Type B pancreatic cell (in vitro differentiated cells): ENCODE results near the gene TACR3. TPM values are rescaled to one million over a fixed set of nuclear protein-coding genes. Genes with fewer than 3 reads are reported as not detected.
"Not testable (repeated sequence)": the region's sequence is repeated elsewhere in the genome, so short reads cannot be mapped to it uniquely, and the experiment has no call there.

ENCODE experiments used
- DNase-seq: peaks from one replicate; pipeline ENCODE4 v3.0.0; 2021; ENCODE audit warnings: mixed read lengths; ENCODE audit not compliant: unreplicated experiment; ENCODE audit errors: extremely low spot score
- H3K27ac Mint-ChIP-seq: 2 replicates; pipeline ENCODE4 v1.8.0; 2021; ENCODE audit warnings: mild to moderate bottlenecking, mixed read lengths
- H3K27me3 Mint-ChIP-seq: 2 replicates; pipeline ENCODE4 v1.8.0; 2021; ENCODE audit warnings: mixed read lengths
- H3K36me3 Mint-ChIP-seq: 2 replicates; pipeline ENCODE4 v1.8.0; 2021; ENCODE audit warnings: mixed read lengths
- H3K4me1 Mint-ChIP-seq: one replicate; pipeline ENCODE4 v1.8.0; 2021; ENCODE audit warnings: mixed read lengths; ENCODE audit not compliant: unreplicated experiment
- H3K4me3 Mint-ChIP-seq: 2 replicates; pipeline ENCODE4 v1.8.0; 2021; ENCODE audit warnings: mild to moderate bottlenecking, mixed read lengths
- H3K9me3 Mint-ChIP-seq: 2 replicates; pipeline ENCODE4 v1.8.0; 2021; ENCODE audit warnings: mixed read lengths
- total RNA-seq: library from RNA; stranded (reverse); gene quantifications from 2 replicates; pipeline ENCODE4 v1.2.1, GENCODE V29; 2021; ENCODE audit warnings: low replicate concordance
- TF ChIP-seq, protein P1 (sequence below): fragments of 200-600 bp; sonication (generic); conservative IDR thresholded peaks from 2 replicates; pipeline ENCODE4 v1.5.0; 2021; ENCODE audit warnings: antibody characterized with exemption, mild to moderate bottlenecking

The TACR3 gene
- total RNA-seq, 1 donor from 2014 or later, result 0.72 TPM

DNA sequence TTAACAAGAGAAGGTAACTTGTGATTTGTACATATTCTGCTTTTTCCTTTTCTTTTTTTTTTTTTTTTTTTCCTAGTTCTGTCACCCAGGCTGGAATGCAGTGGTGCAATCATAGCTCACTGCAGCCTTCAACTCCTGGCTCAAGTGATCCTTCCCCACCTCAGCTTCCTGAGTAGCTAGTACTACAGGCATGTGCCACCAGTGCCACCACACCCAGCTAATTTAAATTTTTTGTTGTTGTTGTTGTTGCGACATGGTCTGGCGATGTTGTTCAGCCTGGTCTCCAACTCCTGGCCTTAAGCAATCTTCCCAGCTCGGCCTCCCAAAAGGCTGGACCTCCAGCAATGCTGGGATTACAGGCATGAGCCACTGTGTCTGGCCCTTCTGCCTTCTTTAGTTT lies 1.5 kb upstream of the TACR3 start:
- peaks cover 30% of the 10 kb centered on the region for H3K27me3 Mint-ChIP-seq
- no peaks in the 10 kb centered on the region for H3K36me3 Mint-ChIP-seq
- H3K4me3 Mint-ChIP-seq, result peak overlapping the region; percentile 2
- DNase-seq, result no peak
- H3K27ac Mint-ChIP-seq, result no peak overlapping the region
- TF ChIP-seq, protein P1, sequence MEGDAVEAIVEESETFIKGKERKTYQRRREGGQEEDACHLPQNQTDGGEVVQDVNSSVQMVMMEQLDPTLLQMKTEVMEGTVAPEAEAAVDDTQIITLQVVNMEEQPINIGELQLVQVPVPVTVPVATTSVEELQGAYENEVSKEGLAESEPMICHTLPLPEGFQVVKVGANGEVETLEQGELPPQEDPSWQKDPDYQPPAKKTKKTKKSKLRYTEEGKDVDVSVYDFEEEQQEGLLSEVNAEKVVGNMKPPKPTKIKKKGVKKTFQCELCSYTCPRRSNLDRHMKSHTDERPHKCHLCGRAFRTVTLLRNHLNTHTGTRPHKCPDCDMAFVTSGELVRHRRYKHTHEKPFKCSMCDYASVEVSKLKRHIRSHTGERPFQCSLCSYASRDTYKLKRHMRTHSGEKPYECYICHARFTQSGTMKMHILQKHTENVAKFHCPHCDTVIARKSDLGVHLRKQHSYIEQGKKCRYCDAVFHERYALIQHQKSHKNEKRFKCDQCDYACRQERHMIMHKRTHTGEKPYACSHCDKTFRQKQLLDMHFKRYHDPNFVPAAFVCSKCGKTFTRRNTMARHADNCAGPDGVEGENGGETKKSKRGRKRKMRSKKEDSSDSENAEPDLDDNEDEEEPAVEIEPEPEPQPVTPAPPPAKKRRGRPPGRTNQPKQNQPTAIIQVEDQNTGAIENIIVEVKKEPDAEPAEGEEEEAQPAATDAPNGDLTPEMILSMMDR, result no peak
- H3K9me3 Mint-ChIP-seq, result no peaks in the 10 kb centered on the region
- H3K4me1 Mint-ChIP-seq, result no peaks in the 10 kb centered on the region

DNA sequence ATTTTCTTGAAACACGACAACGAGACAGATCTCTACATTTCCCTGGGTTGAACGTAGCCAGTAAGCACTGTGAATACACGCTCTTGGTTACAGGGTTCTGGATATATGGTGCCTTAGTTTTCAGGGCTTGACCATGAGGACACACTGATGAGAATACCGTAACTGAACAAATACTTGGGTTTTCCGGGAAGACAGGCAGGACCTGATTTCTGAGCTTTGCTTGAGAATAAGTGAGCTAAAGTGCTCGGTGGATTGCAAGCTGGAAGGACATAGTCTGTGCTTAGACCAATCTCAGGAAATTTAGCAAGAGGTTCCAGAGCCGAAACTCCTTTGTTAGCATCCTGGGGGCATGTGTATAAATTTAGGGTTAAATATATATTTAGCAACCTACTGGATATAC lies 876 bp upstream of the TACR3 start:
- H3K4me3 Mint-ChIP-seq, result peak overlapping the region; percentile 90
- H3K27me3 Mint-ChIP-seq, result peaks cover 30% of the 10 kb centered on the region
- H3K27ac Mint-ChIP-seq, result no peak overlapping the region
- no peak for DNase-seq
- TF ChIP-seq, protein P1, result no peak
- H3K36me3 Mint-ChIP-seq, result no peaks in the 10 kb centered on the region
- no peaks in the 10 kb centered on the region for H3K9me3 Mint-ChIP-seq
- no peaks in the 10 kb centered on the region for H3K4me1 Mint-ChIP-seq

DNA sequence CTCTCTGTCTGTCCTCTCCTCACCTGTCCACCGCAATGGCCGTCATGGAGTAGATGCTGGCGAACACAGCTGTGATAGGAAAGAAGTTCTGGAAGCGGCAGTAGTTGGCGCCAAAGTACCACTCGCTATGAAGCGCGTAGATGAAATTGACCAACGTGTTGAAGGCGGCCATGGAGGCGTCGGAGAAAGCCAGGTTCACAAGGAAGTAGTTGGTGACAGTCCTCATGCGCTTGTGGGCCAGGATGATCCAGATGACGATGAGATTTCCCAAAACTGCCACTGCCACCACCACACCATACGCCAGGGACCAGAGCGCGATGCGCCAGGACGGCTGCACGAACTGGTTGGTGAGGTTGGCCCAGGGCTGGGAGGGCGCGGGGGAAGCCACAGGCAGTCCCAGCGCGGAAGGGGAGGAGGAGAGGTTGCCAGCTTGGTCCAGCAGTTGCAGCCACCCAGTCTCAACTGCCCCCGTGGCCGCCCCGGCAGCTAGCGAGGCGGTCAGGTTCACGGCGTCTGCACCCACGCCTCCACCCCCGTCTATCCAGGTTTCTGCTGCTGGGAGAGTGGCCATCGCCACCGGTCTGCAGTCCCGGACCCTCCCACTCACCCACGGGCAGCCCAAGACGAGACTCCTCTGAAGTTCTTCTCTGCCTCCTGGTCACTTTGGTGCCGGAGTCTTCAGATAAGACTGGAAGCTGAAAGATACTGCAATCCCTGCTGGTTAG lies 518 bp downstream of the TACR3 start:
- H3K27ac Mint-ChIP-seq, result no peak overlapping the region
- TF ChIP-seq, protein P1, result no peak
- DNase-seq, result no peak
- H3K4me3 Mint-ChIP-seq, result peak overlapping the region; percentile 90
- H3K4me1 Mint-ChIP-seq, result no peaks in the 10 kb centered on the region
- no peaks in the 10 kb centered on the region for H3K36me3 Mint-ChIP-seq
- peaks cover 30% of the 10 kb centered on the region for H3K27me3 Mint-ChIP-seq
- H3K9me3 Mint-ChIP-seq, result no peaks in the 10 kb centered on the region

DNA sequence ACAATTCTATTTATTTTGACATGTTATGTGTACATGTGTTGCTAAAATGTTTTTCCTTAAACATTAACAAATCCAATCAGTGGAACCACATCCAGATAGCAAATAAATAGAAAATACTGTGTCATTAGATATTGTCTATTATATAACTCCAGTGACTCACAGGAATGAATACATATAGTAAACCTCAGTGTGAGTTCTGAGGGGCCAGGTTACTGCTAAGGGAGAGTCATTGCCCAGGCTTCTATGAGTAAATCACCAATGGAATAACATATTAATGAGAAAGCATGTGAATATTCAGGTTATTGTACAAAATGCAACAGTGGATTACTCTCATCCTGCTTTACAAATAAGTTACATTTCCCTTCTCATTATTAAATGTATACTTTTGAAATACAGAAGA lies 27.2 kb downstream of the TACR3 start:
- Mint-ChIP-seq H3K27me3 (no peaks in the 10 kb centered on the region), H3K4me1 (no peaks in the 10 kb centered on the region), H3K4me3 (no peak overlapping the region), H3K27ac (no peak overlapping the region), H3K9me3 (no peaks in the 10 kb centered on the region), H3K36me3 (no peaks in the 10 kb centered on the region)
- no peak for DNase-seq
- TF ChIP-seq, protein P1, result no peak

DNA sequence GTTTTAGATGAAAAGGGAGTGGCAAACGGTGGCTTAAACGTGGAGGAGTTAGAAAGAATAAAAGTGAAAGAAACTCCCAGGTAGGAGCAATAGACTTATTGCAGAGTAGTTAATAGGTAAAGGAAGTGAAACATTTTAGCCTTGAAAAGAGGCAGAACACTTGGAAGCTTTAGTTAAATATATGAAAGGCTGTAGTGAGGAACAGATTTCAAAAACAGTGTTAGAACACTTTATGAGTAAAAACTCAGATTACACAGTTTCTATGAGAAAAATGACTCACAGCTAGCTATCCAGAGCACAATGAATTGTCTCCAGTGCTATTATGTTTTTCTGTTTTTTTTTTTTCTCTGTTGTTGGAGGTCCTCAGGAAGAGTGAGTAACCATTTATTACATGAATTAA lies 45.8 kb downstream of the TACR3 start:
- Mint-ChIP-seq H3K4me3 (no peak overlapping the region), H3K36me3 (no peaks in the 10 kb centered on the region), H3K27ac (no peak overlapping the region), H3K9me3 (no peaks in the 10 kb centered on the region), H3K27me3 (no peaks in the 10 kb centered on the region), H3K4me1 (no peaks in the 10 kb centered on the region)
- DNase-seq, result no peak
- TF ChIP-seq, protein P1, result no peak

DNA sequence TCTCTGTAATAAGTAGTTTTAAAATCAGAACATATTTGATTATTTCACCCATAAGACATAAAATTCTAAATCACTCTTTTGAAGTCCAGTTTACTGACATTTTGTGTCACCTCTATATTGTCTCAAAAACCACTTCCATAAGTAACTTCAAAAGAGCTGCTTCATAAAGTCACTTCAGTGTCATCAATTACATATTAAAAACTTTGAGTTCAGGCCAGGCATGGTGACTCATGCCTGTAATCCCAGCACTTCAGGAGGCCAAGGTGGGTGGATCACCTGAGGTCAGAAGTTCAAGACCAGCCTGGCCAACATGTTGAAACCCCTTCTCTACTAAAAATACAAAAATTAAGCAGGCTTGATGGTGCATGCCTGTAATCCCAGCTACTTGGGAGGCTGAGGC lies 53.0 kb downstream of the TACR3 start:
- H3K4me3 Mint-ChIP-seq, H3K27ac Mint-ChIP-seq, DNase-seq, H3K36me3 Mint-ChIP-seq, H3K9me3 Mint-ChIP-seq, H3K4me1 Mint-ChIP-seq, H3K27me3 Mint-ChIP-seq: not testable (repeated sequence)
